ENCODE data around the gene ASB18. TPM values are rescaled to one million over a fixed set of nuclear protein-coding genes. Genes with fewer than 3 reads are reported as not detected.

ASB18 gene
- total and polyA plus RNA-seq, 2 experiments from 2014 or later, result not detected

DNA sequence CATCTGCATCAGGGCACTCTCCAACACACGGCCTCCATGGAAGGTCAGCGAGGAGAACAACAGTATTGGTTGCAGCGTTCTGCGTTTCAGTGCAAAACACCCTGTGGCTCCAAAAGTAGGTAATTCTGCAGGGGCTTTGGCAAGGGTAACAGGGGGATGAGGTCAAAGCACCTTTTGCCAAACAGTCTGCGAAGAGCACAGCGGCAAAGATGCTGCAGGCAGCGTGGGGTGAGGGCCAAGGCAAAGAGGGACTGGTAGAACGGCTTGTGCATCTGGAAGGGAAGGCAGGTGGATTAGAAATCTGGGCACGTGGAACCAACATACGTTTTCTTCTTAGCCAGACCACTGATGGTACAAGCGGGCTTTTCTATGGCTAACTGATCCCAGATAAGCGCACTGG is 69.4 kb downstream of the ASB18 start:
- DNase-seq (ENCODE audit: low spot score), result no peak
- Histone ChIP-seq H3K27me3 (ENCODE audit: insufficient read depth) (no peaks in the 10 kb centered on the region), H3K4me1 (ENCODE audit: insufficient read depth) (no peaks in the 10 kb centered on the region; the same call in 1 of the 2 replicates), H3K27ac (ENCODE audit: low read depth) (no peak overlapping the region), H3K36me3 (ENCODE audit: insufficient read depth) (no peaks in the 10 kb centered on the region), H3K4me3 (no peak overlapping the region), H3K9me2 (ENCODE audit: insufficient read depth) (no peaks in the 10 kb centered on the region), H3K79me2 (replicated peaks; ENCODE audit: insufficient read depth) (no peaks in the 10 kb centered on the region), H4K20me1 (replicated peaks; ENCODE audit: insufficient read depth) (no peaks in the 10 kb centered on the region), H3F3A (replicated peaks; ENCODE audit: low read depth) (no peaks in the 10 kb centered on the region), H2AFZ (no peak overlapping the region), H3K4me2 (no peak overlapping the region)
- Mint-ChIP-seq H3K4me3 (no peak overlapping the region), H3K27ac (no peak overlapping the region), H3K27me3 (ENCODE audit: insufficient read depth, low read depth, poor library complexity) (peaks cover 5% of the 10 kb centered on the region), H3K9me3 (no peaks in the 10 kb centered on the region), H3K4me1 (no peaks in the 10 kb centered on the region; the same call in 2 of the 3 replicates), H3K36me3 (ENCODE audit: low read depth) (no peaks in the 10 kb centered on the region)
- TF ChIP-seq POLR2AphosphoS5 (IDR thresholded peaks at IDR 0.05; ENCODE audit: low read depth), result no peak
- no peak for TF ChIP-seq REST (IDR thresholded peaks at IDR 0.05; ENCODE audit: unreplicated experiment)
- no peak for TF ChIP-seq ZNF331 (CRISPR knock-in tag; IDR thresholded peaks at IDR 0.05; ENCODE audit: low read depth)
- TF ChIP-seq EZH2 (IDR thresholded peaks at IDR 0.05; ENCODE audit: low read depth, unreplicated experiment), result no peak
- no peak for TF ChIP-seq NANOG (IDR thresholded peaks at IDR 0.05; ENCODE audit: borderline replicate concordance)
- TF ChIP-seq, protein P1, sequence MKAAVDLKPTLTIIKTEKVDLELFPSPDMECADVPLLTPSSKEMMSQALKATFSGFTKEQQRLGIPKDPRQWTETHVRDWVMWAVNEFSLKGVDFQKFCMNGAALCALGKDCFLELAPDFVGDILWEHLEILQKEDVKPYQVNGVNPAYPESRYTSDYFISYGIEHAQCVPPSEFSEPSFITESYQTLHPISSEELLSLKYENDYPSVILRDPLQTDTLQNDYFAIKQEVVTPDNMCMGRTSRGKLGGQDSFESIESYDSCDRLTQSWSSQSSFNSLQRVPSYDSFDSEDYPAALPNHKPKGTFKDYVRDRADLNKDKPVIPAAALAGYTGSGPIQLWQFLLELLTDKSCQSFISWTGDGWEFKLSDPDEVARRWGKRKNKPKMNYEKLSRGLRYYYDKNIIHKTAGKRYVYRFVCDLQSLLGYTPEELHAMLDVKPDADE (IDR thresholded peaks at IDR 0.05), result no peak
- TF ChIP-seq CREB1 (CRISPR knock-in tag; IDR thresholded peaks at IDR 0.05; ENCODE audit: low read depth), result no peak
- TF ChIP-seq ZNF462 (CRISPR knock-in tag; IDR thresholded peaks at IDR 0.05), result no peak
- no peak for TF ChIP-seq JUNB (IDR thresholded peaks at IDR 0.05; ENCODE audit: unreplicated experiment)
- TF ChIP-seq ZNF114 (CRISPR knock-in tag; IDR thresholded peaks at IDR 0.05), result no peak
- TF ChIP-seq, protein P2, sequence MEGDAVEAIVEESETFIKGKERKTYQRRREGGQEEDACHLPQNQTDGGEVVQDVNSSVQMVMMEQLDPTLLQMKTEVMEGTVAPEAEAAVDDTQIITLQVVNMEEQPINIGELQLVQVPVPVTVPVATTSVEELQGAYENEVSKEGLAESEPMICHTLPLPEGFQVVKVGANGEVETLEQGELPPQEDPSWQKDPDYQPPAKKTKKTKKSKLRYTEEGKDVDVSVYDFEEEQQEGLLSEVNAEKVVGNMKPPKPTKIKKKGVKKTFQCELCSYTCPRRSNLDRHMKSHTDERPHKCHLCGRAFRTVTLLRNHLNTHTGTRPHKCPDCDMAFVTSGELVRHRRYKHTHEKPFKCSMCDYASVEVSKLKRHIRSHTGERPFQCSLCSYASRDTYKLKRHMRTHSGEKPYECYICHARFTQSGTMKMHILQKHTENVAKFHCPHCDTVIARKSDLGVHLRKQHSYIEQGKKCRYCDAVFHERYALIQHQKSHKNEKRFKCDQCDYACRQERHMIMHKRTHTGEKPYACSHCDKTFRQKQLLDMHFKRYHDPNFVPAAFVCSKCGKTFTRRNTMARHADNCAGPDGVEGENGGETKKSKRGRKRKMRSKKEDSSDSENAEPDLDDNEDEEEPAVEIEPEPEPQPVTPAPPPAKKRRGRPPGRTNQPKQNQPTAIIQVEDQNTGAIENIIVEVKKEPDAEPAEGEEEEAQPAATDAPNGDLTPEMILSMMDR (conservative IDR thresholded peaks at IDR 0.05; ENCODE audit: low read depth in 2 of 2), result no peak
- no peak for TF ChIP-seq EZH2phosphoT487 (IDR thresholded peaks at IDR 0.05; ENCODE audit: unreplicated experiment)
- TF ChIP-seq STAT1 (IDR thresholded peaks at IDR 0.05; ENCODE audit: unreplicated experiment), result no peak
- no peak for ATAC-seq

Measured in GM23338 (cell line).